Measurements from ENCODE around the gene ANXA5.

DNA sequence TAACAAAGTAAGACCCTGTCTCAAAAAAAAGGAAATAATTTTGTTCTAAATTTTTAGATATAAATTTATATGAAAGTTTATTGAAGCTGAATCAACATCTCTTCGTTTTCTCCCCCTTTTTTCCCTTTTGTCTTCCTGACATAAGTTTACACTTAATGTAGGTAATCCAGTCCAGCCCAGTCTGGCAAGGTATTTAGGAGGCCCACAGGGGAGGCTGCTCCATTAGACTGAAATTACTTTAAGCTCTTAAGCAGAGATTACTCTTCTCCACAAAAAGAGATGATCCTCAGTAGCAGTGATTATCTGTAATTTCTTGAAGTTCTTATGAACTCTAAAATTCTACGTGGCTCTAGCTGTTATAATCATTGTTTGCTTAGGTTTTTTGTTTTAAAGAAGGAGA, 46.0 kb downstream of the ANXA5 start:
- no peak for TF ChIP-seq CTCF (conservative IDR thresholded peaks at IDR 0.05; ENCODE audit: low read depth in 2 of 2)
- no peak for TF ChIP-seq REST (IDR thresholded peaks at IDR 0.05; ENCODE audit: unreplicated experiment)
